Nephron (organoid): ENCODE measurements around the gene MYH13.

Experiments used
- H3K27ac Mint-ChIP-seq, 3 experiments: 2 replicates each; pipeline ENCODE4 v1.8.0; 2020; ENCODE audit warnings: mixed read lengths in 3 of 3, mild to moderate bottlenecking in 2 of 3, moderate library complexity in 1 of 3
- H3K27me3 Mint-ChIP-seq: 2 replicates; pipeline ENCODE4 v1.8.0; 2021; ENCODE audit warnings: low read depth, mild to moderate bottlenecking, moderate library complexity, mixed read lengths
- H3K36me3 Mint-ChIP-seq: 2 replicates; pipeline ENCODE4 v1.8.0; 2020; ENCODE audit warnings: low read depth, mixed read lengths
- H3K4me1 Mint-ChIP-seq: 2 replicates; pipeline ENCODE4 v1.8.0; 2020; ENCODE audit warnings: mixed read lengths
- H3K4me3 Mint-ChIP-seq, 3 experiments: 2 replicates each; pipeline ENCODE4 v1.8.0; 2020; ENCODE audit warnings: mild to moderate bottlenecking in 3 of 3, mixed read lengths in 3 of 3, moderate library complexity in 2 of 3
- H3K9me3 Mint-ChIP-seq: 2 replicates; pipeline ENCODE4 v1.8.0; 2020; ENCODE audit warnings: mixed read lengths
- TF ChIP-seq, protein P1 (sequence below), 3 experiments: fragments of 200-600 bp; sonication (generic); IDR thresholded peaks; one replicate each; pipeline ENCODE4 v1.5.0; 2021; ENCODE audit warnings: antibody characterized with exemption in 3 of 3; ENCODE audit not compliant: unreplicated experiment in 3 of 3

The MYH13 gene

DNA sequence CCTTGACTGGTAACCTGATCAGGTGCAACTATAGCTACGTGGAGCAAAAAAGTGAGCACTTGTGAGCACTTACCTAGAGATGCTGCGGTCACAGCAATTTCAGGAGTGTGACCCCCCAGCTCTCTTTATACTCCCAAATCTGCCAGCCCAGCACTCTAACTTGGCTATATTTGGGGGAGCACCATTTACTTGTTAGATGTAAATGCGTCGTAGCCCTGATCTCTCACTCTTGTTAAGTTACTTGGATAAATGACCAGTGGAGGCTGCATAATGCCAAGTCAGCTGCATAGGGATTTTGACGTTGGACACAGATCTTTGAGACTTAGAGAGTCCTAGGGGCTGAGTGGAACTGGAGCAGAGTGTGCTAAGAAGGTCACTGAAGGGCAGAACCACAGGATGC lies at the start of gene MYH13:
Gene MYH13, minus strand, starts transcription at position 101 of the 400 bp plus-strand sequence. CDS start 8,476 bp downstream, outside the sequence.
- H3K9me3 Mint-ChIP-seq, result peaks cover 2% of the 10 kb centered on the region
- no peaks in the 10 kb centered on the region for H3K27me3 Mint-ChIP-seq
- no peaks in the 10 kb centered on the region for H3K4me1 Mint-ChIP-seq

DNA sequence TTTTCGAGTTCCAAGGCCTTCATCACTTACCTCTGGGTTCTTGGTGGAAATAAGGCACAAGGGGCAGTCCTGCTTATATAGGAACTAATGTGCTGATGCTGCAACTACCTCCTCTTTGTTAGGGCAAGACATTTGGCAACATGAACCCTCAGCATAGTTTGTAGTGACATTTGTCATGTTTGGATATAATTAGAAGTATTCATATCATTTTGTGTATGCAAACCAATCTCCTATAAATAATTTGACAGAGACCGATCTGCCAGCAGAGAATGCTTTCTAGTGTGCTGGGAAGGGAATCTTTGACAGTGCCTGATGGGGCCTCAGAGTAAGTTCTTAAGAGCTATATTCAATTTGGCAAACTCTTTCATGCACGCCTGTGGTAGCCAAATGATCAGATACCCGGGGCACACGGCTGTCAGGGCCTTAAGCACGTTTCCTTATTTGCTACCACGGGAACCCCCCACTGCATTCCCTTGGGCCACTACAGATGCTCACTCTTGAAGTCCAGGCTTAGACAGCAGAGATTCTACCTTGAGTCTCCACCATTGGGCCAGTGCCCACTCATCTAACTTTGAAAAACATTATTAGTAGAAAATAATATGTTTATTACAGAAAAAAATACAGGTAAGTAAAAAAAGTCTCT lies 49.2 kb upstream of the MYH13 start, which contains the start of gene MYH8:
Gene MYH8, minus strand, starts transcription at position 51 of the 643 bp plus-strand sequence. CDS start 1,723 bp downstream, outside the sequence.
- H3K27ac Mint-ChIP-seq, result peak within 1 kb of the TSS; percentile 17 to 71 (median 25)
- H3K36me3 Mint-ChIP-seq, result no peaks in the 10 kb centered on the region
- H3K4me1 Mint-ChIP-seq, result peaks cover 32% of the 10 kb centered on the region
- H3K27me3 Mint-ChIP-seq, result peaks cover 5% of the 10 kb centered on the region
- TF ChIP-seq, protein P1, sequence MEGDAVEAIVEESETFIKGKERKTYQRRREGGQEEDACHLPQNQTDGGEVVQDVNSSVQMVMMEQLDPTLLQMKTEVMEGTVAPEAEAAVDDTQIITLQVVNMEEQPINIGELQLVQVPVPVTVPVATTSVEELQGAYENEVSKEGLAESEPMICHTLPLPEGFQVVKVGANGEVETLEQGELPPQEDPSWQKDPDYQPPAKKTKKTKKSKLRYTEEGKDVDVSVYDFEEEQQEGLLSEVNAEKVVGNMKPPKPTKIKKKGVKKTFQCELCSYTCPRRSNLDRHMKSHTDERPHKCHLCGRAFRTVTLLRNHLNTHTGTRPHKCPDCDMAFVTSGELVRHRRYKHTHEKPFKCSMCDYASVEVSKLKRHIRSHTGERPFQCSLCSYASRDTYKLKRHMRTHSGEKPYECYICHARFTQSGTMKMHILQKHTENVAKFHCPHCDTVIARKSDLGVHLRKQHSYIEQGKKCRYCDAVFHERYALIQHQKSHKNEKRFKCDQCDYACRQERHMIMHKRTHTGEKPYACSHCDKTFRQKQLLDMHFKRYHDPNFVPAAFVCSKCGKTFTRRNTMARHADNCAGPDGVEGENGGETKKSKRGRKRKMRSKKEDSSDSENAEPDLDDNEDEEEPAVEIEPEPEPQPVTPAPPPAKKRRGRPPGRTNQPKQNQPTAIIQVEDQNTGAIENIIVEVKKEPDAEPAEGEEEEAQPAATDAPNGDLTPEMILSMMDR (IDR thresholded peaks at IDR 0.05; ENCODE audit: unreplicated experiment in 3 of 3), result no peak
- peak within 1 kb of the TSS in 2 of 3 experiments; percentile 78 to 85 for H3K4me3 Mint-ChIP-seq
- H3K9me3 Mint-ChIP-seq, result no peaks in the 10 kb centered on the region

More for the DNA sequence above, at the start of gene MYH13:
- no peaks in the 10 kb centered on the region for H3K36me3 Mint-ChIP-seq
- H3K27ac Mint-ChIP-seq, result no peak within 1 kb of the TSS
- TF ChIP-seq, protein P1 (IDR thresholded peaks at IDR 0.05; ENCODE audit: unreplicated experiment in 3 of 3), result no peak
- no peak within 1 kb of the TSS for H3K4me3 Mint-ChIP-seq

DNA sequence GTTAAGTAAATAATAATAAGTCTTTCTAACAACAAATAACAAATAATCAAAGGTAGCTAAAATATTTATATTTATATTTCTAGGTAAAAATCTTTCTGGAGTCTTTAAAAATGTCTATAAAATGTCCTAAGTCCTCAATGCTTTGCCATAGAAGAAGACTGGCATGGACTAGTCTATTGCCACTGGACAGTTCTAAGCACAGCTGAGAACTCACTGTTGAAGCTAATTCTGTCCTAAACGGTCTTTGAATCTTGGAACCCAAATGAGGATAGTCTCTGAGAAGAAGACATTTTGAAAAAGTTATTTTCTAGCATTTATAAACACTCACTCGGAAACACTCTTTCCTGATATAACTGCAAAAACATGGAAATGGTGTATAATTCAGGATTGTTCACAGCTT lies 48.4 kb upstream of the MYH13 start:
- H3K4me3 Mint-ChIP-seq, result peak overlapping the region in 2 of 3 experiments; percentile 78 to 85
- TF ChIP-seq, protein P1 (IDR thresholded peaks at IDR 0.05; ENCODE audit: unreplicated experiment in 3 of 3), result no peak
- peaks cover 5% of the 10 kb centered on the region for H3K27me3 Mint-ChIP-seq
- H3K27ac Mint-ChIP-seq, result peak overlapping the region in 1 of 3 experiments; percentile 25
- H3K4me1 Mint-ChIP-seq, result peaks cover 35% of the 10 kb centered on the region
- H3K36me3 Mint-ChIP-seq, result no peaks in the 10 kb centered on the region
- no peaks in the 10 kb centered on the region for H3K9me3 Mint-ChIP-seq

DNA sequence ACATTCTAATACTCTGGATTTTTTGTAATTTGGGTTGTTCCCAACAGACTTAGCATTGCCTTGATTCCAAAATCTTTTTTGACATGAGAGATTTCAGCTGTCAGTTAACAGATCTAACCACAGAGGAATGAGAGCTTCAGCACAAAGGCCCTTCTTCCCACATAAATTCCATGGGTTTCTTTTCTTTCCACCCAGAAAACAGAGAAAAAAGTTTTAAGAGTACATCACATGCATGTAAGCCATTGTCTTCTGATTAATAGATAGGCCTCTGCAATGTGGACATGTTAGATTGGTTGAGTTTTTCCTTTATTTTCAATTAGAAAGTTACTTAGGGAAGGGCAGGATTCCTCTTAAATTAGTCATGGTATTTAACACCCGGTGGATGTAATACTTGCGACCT lies 48.0 kb upstream of the MYH13 start:
- Mint-ChIP-seq H3K27me3 (peaks cover 5% of the 10 kb centered on the region), H3K36me3 (no peaks in the 10 kb centered on the region), H3K4me1 (peaks cover 39% of the 10 kb centered on the region), H3K27ac (peak overlapping the region; percentile 17 to 71 (median 25)), H3K4me3 (peak overlapping the region in 2 of 3 experiments; percentile 78 to 85), H3K9me3 (no peaks in the 10 kb centered on the region)
- TF ChIP-seq, protein P1 (IDR thresholded peaks at IDR 0.05; ENCODE audit: unreplicated experiment in 3 of 3), result no peak

DNA sequence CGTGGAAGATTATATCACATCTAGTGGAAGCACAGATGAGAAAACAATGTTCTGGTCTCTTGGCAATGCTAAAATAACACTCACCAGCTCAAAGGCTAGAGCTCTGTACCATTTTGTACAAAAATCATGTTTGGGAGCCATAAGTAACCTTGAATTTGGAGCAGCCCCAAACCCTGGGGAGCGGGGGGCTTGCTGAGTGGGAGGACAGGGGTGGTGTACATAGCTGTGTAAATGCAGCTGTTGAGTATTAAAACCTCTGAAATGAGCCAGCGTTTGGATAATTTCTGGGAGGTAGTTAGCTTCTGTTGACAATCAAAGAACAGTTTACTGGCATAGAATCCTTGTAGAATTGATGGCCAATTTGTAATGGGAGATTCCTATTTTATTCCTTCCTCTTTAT lies 44.6 kb upstream of the MYH13 start:
- Mint-ChIP-seq H3K9me3 (no peaks in the 10 kb centered on the region), H3K4me3 (peak overlapping the region in 1 of 3 experiments; percentile 56), H3K27ac (peak overlapping the region; percentile 68 to 92 (median 82)), H3K27me3 (peaks cover 5% of the 10 kb centered on the region), H3K4me1 (peaks cover 40% of the 10 kb centered on the region), H3K36me3 (no peaks in the 10 kb centered on the region)
- TF ChIP-seq, protein P1 (IDR thresholded peaks at IDR 0.05; ENCODE audit: unreplicated experiment in 3 of 3), result no peak

DNA sequence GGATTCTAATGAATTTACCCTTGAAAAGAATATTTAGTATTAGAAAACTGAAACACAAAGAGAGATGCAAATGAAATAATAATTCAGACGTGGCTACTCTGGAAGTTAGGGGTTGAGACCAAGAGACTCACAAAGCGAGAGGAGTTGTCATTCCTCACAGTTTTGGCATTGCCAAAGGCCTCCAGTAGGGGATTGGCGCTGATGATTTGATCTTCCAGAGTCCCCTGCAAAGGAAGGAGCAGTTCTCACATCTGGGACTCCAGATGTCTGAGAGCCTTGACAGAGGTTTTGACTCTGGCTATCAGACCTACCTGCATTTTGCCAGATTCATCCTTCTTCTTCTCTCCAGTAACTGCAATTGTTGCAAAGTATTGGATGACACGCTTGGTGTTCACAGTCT lies 42.4 kb upstream of the MYH13 start:
- TF ChIP-seq, protein P1 (IDR thresholded peaks at IDR 0.05; ENCODE audit: unreplicated experiment in 3 of 3), result no peak
- peaks cover 9% of the 10 kb centered on the region for H3K27me3 Mint-ChIP-seq
- no peaks in the 10 kb centered on the region for H3K36me3 Mint-ChIP-seq
- no peaks in the 10 kb centered on the region for H3K9me3 Mint-ChIP-seq
- no peak overlapping the region for H3K4me3 Mint-ChIP-seq
- H3K4me1 Mint-ChIP-seq, result peaks cover 31% of the 10 kb centered on the region
- no peak overlapping the region for H3K27ac Mint-ChIP-seq
